T-helper 1 cell (primary cell): ENCODE measurements around the gene LITAF.
"Not testable (repeated sequence)": the region's sequence is repeated elsewhere in the genome, so short reads cannot be mapped to it uniquely, and the experiment has no call there.

ENCODE experiments used
- DNase-seq, 5 donors: peaks; one replicate each; pipeline ENCODE4 v3.0.0-alpha.2; 2012 to 2020

The LITAF gene

DNA sequence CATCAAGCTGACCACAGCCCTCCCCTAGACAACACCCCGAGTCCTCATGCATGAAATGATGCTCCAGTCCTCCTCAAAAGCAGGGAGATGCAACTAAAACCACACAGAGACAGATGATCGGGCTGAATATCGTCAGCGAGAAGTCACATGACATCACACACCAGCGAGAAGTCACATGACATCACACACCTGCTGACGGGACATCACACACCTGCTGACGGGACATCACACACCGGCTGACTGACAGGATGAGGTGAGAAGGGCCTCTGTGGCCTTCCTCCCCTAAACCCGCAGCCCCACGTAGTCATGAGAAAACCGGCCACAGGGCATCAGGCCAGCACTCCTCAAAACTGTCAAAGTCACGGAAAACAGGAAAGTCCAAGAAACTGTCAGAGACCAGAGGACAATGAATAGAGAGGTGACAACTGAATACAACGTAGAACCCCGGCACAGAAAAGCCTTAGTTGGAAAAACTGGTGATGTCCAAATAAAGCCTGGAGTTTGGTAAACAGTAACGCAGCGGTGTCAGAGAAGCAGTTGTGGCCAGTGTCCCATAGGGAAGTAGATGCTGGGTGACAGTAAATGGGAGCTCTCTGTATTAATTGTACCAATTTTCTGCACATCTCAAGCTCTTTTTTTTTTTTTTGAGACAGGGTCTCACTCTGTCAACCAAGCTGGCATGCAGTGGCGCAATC lies 14.3 kb downstream of the LITAF start:
- DNase-seq: peak in 4 of 5 donors; percentile 32 to 66 (median 58)

DNA sequence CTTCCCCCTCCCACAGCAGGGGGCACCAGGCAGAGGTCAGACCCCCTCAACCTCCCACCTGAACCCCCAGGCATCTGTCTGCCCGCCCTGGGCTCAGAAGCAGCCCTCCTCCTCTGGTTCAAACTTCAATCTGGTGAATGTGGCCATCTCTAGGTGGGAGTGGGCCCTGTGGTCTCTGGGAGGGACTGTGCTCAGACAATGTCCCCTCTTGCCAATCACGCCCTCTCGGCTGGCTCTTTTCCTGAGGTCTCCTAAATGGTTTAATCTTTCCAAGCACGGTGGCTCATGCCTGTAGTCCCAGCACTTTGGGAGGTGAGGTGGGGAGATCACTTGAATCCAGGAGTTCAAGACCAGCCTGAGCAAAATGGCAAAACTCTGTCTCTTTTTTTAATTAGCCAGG lies 15.2 kb downstream of the LITAF start:
- DNase-seq: no peak

DNA sequence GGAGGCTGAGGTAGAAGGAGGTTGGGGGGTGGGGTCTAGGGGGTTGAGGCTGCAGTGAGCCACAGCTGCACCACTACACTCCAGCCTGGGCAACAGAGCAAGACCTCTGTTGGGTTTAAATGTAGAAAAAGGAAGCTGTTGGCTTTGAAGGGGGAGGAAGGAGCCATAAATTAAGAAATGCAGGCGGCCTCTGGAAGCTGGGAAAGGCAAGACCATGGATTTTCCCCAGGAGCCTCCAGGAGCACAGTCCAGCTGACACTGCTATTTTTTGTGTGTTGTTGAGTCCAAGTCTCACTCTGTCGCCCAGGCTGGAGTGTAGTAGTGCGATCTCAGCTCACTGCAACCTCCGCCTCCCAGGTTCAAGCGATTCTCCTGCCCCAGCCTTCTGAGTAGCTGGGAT lies 15.9 kb downstream of the LITAF start:
- no peak for DNase-seq

DNA sequence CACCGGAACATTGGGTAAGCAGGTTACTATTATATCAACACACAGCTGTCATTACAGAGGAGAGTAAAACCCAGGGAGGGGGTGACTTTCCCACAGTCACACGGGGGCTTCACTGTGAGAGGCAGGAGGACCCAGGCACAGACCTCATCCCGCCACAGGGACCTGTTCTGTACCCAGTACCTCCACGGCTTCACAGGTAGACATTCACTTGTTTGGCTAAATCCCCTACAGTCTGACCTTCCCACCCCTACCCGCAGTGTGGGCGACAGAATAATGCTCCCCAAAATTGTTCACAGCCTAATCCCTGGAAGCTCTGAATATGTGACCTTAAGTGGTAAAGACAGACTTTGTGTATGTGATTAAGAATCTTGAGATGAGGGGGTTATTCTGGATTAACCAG lies 16.5 kb downstream of the LITAF start:
- DNase-seq: no peak

DNA sequence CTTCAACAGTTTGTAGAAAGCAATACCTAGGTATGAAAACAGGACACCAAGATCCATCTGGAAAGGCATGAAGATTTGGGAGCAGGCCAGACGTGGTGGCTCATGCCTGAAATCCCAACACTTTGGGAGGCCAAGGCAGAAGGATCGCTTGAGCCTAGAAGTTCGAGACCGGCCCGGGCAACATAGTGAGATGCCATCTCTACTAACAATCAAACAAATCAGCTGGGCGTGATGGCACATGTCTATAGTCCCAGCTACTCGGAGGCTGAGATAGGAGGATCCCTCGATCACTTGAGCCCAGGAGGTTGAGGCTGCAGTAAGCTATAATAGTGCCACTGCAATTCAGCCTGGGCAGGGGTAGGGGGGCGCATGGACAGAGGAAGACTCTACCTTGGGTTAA lies 20.3 kb downstream of the LITAF start:
- no peak for DNase-seq

DNA sequence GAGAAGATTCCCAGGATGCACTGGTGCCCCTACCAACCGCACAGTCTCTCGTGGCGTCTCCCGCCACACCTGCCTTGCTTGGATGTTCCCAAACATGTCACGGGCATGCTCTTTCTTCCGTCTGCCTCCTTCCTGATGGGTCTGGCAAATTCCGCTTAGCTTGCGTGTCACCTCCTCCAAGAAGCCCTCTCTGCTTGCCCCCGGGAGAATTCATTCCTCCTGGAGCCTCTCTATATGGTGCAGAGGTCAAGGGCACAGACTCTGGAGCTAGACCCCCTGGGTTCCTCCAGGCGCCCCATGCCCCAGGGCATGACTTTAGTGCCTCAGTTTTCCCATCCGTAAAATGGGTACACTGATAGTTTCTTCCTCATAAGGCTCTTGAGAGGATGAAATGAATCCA lies 21.1 kb downstream of the LITAF start:
- DNase-seq: no peak

DNA sequence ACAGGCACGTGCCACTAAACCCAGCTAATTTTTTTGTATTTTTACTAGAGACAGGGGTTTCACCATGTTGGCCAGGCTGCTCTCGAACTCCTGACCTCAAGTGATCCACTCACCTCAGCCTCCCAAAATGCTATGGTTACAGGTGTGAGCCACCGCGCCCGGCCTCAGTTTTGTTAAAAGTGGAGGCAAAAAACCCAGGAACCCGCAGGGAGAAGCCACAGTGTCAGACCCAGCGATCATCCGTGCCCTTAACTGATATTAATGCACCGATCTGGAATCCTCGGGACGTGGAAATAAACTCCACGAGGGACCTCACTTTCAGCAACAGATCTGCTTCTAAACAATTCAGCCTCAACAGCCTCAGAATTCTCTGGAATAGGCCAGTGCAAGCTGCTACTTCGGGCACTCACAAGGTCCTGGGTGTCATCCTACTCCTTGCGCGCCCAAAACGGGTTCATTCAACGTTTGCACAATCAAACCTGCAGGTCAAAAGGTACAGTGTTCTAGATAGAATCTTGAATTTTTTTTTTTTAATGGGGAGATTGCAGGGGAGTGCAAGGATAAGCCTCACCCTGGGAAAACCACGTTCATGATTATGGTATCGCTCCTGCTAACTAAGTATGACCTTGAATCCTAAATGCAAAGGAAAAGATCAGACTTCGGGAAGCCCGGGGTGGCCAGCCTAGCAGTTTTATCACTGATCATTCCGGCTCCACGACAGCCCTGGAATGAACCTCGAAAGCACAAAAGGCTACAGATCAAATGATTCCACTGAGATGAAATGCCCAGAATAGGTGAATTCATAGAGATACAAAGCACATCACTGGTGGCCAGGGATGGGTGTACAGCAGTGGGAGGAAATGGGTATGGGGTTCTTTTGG lies 22.4 kb downstream of the LITAF start:
- no peak for DNase-seq

DNA sequence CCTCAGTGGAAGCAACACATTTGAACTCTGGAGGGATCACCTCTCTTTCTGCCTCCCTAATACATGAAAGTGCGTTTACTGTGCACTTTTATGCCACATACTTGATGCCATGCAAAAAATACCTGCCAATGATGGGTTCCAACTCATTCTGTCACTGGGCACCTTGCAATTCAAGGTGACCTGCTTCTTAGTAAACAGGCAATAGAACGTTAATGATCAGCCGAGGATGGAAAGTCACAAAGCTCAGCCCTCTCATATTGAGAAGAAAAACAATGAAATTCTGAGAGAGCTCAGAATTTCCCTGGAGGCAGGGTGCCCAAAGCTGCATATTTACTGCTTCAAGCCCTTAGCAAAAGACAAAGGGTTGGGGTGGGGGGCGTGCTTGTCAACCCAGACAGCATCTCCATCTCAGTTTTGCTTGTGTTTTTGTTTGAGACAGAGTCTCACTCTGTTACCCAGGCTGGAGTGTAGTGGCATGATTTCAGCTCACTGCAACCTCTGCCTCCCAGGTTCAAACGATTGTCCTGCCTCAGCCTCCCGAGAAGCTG lies 23.2 kb downstream of the LITAF start:
- DNase-seq: no peak

DNA sequence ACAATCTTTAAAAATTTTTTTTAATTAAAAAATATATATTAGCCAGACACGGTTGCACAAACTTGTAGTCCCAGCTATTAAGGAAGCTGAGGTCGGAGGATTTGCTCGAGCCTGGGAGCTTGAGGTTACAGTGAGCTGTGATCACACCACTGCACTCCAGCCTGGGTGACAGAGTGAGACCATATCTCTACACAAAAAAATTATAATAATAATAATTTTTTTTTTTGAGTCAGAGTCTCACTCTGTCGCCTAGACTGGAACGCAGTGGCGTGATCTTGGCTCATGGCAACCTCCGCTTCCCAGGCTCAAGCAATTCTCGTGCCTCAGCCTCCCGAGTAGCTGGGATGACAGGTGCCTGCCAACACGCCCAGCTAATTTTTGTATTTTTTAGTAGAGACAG lies 23.8 kb downstream of the LITAF start:
- DNase-seq: no peak

DNA sequence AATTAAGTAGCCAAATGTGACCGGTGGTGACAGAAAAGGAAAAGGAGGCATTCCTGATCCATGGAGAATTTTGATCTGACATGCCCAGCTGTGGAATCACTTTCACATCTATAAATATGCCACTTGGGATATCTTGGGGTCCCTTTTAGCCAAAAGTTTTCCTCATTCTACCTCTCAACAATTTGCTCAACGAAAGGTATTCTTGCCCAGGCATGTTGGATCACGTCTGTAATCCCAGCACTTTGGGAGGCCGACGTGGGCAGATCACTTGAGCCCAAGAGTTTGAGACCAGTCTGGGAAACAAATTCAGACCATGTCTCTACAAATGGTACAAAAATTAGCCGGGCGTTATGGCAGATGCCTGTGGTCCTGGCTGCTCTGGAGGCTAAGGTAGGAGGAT lies 24.3 kb downstream of the LITAF start:
- no peak for DNase-seq

DNA sequence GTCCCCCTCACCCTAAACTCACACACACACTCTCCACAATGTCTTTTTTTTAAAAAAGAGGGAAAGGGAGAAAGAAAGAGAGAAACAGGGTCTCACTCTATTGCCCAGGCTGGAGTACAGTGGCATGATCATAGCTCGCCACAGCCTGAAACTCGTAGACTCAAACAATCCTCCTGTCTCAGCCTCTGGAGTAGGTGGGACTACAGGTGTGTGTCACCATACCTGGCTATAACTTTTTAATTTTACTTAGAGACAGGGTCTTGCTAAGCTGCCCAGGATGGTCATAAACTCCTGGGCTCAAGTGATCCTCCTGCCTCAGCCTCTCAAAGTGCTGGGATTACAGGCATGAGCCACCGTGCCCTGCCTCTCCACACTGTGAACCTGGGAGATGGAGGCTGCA lies 24.9 kb downstream of the LITAF start:
- DNase-seq: no peak

DNA sequence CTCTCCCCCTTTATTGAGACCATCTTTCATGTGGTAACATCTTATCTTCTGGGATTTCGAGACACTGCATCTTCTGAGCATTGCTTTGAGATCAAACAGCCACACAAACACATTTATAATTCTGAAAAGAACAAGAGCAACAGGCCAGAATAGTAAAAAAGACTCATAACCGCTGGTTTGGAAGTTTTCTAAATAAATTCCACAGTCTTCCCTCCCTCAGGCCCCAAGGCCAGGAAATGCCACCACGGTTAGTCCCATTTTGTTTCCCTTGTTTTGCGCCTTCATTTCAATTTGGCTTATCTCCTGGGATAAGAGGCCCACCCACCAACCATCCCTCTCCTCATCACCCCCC lies 25.3 kb downstream of the LITAF start:
- no peak for DNase-seq

DNA sequence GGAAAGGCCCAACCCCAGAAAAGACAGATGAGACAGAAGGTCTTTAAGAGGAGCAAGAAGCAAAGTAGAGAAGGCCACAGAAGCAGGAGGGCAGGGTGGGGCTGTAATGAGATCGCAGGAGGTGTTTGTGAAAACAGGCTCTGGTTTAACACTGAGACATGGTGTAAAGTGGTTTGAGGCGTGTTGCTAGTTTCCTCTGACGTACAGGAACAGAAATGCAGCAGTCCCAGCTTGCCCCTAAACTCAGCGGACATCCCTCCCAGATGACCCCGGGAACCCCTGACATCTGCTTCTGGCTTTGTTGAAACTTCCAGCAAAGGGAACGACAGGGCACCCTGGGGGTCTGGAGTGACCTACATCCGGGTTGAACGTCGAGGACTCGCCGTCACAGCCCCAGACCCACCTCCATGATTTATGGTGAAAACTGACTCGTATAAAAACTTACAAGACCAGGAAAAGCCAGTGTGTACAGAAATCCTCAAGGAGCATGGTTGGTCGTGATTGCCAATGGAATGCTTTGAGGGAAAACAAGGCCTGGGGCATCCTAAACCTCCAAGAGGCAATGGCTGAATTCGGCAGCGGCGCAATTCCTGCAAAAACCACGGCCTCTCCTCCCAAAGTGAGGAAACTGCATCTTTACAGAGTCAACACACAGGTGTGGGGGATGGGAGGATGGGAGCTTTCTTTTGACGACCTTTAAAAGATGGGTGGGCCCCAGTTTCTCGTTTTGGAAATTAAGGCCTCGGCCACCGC lies 25.8 kb downstream of the LITAF start:
- DNase-seq: peak; percentile 34 to 86 (median 63)

DNA sequence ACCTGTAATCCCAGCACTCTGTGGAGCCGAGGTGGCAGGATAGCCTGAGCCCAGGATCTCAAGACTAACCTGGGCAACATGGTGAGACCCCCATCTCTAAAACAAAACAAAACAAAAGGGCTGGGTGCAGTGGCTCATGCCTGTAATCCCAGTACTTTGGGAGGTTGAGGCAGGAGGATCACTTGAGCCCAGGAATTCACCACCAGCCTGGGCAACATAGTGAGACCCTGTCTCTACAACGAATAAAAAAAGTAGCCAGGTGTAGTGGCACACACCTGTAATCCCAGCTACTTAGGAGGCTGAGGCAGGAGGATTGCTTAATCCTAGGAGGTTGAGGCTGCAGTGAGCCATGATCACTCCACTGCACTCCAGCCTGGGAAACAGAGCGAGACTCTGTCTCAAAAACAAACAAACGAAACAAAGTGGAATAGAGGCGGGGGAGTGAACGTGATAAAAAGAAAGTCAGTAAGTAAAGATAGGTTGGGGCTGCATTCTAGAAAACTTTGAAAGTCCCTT lies 28.4 kb downstream of the LITAF start:
- not testable (repeated sequence) for DNase-seq

DNA sequence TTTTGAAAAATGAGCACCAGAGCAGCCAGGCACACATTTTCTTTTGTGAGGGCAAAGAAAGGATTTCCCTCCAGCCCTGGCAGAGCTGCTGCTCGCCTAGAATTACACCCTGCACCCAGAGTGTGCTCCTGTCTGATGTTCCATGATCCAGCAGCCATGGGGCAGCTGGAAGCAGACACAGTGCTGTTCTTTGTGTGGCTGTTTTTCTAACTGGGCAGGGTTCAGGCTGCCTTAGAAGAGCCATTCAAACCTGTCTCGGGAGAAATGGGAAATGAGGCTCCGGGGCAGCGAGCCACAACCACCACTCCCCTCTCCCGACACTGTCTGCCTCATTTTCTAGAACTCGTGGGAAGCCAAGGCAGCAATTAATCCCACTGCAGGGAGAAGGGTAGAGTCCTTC lies 28.9 kb downstream of the LITAF start:
- DNase-seq: no peak

DNA sequence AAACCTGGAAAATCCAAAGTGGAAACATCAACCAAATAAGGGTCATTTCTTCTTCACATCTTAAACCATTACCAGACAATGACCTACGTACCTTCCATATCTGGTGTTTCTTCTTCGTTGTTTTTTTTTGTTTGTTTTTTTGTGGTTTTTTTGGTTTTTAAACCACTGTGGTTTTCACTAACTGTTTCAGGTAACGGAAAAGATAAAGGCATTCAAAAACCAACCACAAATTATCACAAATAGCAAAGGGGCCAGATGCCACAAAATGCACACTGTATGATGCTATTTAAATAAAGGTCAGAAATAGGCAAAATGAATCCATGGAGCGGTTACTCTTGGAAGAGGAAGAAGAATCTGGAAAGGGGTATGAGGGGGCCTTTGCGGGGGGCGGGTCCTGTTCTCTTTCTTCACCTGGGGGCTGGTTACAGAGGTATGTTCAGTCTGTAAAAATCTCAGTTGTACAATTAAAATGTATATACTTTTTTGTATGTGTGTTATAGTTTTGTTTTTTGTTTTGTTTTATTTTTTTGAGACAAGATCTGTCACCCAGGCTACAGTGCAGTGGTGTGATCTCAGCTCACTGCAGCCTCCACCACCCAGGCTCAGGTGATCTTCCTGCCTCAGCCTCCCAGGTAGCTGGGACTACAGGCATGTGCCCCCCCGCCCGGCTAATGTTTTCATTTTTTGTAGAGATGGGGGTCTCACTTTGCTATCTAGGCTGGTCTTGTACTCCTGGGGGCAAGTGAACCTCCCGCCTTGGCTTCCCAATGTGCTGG lies 29.6 kb downstream of the LITAF start:
- peak in 3 of 5 donors; percentile 11 to 34 (median 17) for DNase-seq

DNA sequence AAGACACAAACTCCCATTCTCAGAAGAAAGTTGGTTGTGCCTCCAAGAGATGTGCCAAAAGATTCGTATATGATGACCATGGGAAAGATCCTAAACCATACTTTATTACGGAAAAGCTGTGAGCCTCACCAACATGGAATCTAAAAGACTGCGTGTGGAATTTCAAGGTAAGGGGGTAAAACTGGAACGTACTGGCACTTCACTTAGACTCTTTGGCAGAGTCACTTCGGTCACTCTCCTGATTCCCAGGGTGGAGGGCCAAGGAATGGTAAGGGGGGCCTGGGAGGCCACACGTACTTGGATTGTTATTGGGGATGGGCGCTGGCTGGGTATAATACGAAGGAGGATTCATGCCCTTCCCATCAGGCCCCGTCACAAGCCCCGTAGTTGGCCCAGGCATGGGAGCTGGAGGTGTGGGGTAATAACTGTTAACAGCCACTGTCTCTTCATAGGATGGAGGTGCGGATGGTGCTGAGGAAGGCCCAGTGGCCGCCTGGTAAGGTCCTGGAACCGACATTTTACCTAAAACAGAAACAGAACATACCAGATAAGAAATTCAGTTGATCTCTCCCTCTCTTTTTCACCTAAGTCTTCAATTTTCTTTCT lies 30.4 kb downstream of the LITAF start:
- DNase-seq: no peak

DNA sequence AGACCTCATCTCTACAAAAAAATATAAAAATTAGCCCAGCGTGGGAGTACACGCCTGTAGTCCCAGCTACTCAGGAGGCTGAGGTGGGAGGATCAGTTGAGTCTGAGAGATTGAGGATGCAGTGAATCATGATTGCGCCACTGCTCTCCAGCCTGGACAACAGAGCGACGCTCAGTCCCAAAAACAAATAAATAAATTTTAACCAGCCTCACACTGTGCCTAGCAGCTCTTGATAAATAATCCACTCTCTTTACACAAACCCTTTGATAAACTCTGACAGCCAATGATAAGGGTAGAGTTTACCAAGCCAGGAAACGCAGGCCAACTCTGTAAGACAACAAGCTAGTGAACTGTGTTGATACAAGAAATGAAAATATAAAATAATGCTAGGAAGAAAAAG lies 32.7 kb downstream of the LITAF start:
- DNase-seq: no peak

DNA sequence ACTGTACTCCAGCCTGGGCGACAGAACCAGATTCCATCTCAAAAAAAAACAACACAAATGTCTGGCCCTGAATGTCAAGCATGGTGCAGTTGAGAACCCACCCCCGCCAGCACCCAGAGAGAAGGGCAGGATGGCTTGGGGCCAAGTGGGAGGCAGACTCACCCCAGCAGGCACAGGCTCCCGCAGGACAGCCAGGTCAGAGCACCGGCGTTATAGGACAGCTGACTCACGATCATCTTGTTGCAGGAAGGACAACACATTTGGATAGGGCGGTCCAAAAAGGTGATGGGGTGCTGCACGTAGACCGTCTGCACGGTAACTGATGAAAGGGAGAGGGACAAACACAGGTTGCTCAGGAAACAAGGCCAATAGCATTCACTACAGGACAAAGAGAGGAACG lies 33.3 kb downstream of the LITAF start:
- DNase-seq: no peak

DNA sequence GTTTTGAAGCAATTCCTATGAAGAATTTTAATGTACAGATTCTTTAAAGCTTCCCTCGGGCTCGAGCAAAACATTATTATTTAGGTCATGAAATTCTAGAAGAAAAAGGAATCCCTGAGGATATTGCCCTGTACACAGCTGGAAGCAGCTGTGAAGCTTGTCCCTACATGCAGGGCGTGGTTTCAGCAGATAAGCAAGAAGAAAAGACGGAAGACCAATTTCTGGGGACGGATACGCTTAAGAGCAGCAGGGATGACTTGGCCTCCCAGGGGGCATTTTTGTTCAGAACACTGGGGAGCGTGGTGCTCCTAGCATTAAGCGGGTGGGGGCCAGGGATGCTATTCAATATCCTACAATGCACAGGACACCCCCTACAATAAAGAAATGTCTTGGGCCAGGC lies 34.3 kb downstream of the LITAF start:
- DNase-seq: no peak

DNA sequence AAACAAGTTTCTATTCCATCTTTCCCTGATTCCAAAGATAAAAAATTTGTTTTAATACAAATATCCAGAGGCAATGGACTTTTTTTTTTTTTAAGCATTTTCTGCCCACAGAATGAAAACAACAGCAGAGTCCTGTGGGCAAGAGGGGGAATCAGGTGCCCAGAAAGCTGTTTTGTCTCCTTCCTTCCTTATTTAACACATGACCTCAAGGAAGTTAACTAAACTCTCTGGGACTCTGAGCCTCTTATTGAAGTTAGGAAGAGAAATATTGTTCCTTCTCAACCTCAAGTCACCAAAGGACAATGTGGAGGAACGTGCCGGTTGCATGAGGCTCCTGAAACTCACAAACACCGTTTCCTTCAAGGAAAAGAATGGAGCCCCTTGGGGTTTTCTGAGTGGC lies 34.9 kb downstream of the LITAF start:
- DNase-seq: no peak
